ENCODE measurements around the gene ZFAND4. TPM values are rescaled to one million over a fixed set of nuclear protein-coding genes. Genes with fewer than 3 reads are reported as not detected.

The ZFAND4 gene
- total RNA-seq, 1 donor: 10.9 TPM

- Histone ChIP-seq H3K79me2 (ENCODE audit: insufficient read depth, low read length) (no peaks in the 10 kb centered on the region), H3K4me2 (ENCODE audit: insufficient read depth, low read length) (no peak overlapping the region), H3K27me3 (ENCODE audit: insufficient read depth, low read length) (no peaks in the 10 kb centered on the region), H3K4me1 (ENCODE audit: insufficient read depth, low read length) (no peaks in the 10 kb centered on the region), H3K36me3 (ENCODE audit: insufficient read depth, low read length) (no peaks in the 10 kb centered on the region), H3K27ac (ENCODE audit: low read depth, low read length) (no peak overlapping the region), H4K20me1 (ENCODE audit: insufficient read depth, low read length) (no peaks in the 10 kb centered on the region), H3K9me3 (ENCODE audit: low read depth, low read length) (no peaks in the 10 kb centered on the region), H2AFZ (ENCODE audit: low read length) (no peak overlapping the region), H3K4me3 (ENCODE audit: insufficient read depth, low read length) (no peak overlapping the region)
- TF ChIP-seq CTCF (IDR thresholded peaks at IDR 0.05; ENCODE audit: extremely low read depth, low read depth, low read length): no peak
- DNase-seq (ENCODE audit: insufficient read length, low spot score, missing footprints): peak; percentile 53
These were observed 46.7 kb downstream of the ZFAND4 start for GRCh38 chr10:45625879-45626278.

DNA sequence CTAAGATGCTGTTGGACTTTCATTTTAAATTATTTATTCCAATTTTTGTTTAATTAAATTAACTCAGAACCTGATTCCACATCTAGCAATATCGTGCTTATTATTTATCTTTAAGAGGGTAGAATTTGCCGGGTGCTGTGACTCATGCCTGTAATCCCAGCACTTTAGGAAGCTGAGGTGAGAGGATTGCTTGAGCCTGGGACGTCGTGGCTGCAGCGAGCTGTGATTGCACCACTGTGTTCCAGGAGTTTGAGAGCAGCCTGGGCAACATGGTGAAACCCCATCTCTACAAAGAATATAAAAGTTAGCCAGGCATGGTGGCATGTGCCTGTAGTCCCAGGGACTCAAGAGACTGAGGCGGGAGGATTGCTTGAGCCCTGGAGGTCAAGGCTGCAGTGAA, 47.8 kb downstream of the ZFAND4 start:
- Histone ChIP-seq H3K79me2 (ENCODE audit: insufficient read depth, low read length) (no peaks in the 10 kb centered on the region), H3K36me3 (ENCODE audit: insufficient read depth, low read length) (no peaks in the 10 kb centered on the region), H3K4me3 (ENCODE audit: insufficient read depth, low read length) (no peak overlapping the region), H3K27ac (ENCODE audit: low read depth, low read length) (no peak overlapping the region), H3K9me3 (ENCODE audit: low read depth, low read length) (no peaks in the 10 kb centered on the region), H3K27me3 (ENCODE audit: insufficient read depth, low read length) (no peaks in the 10 kb centered on the region), H3K4me1 (ENCODE audit: insufficient read depth, low read length) (no peaks in the 10 kb centered on the region), H3K4me2 (ENCODE audit: insufficient read depth, low read length) (no peak overlapping the region), H2AFZ (ENCODE audit: low read length) (no peak overlapping the region), H4K20me1 (ENCODE audit: insufficient read depth, low read length) (no peaks in the 10 kb centered on the region)
- no peak for TF ChIP-seq CTCF (IDR thresholded peaks at IDR 0.05; ENCODE audit: extremely low read depth, low read depth, low read length)
- no peak for DNase-seq (ENCODE audit: insufficient read length, low spot score, missing footprints)

GRCh38 chr10:45614869-45615268, 57.7 kb downstream of the ZFAND4 start:
- no peaks in the 10 kb centered on the region for H4K20me1 ChIP-seq (ENCODE audit: insufficient read depth, low read length)
- DNase-seq (ENCODE audit: insufficient read length, low spot score, missing footprints): no peak
- no peak for TF ChIP-seq CTCF (IDR thresholded peaks at IDR 0.05; ENCODE audit: extremely low read depth, low read depth, low read length)
- H3K27me3 ChIP-seq (ENCODE audit: insufficient read depth, low read length): no peaks in the 10 kb centered on the region
- no peak overlapping the region for H2AFZ ChIP-seq (ENCODE audit: low read length)
- no peaks in the 10 kb centered on the region for H3K36me3 ChIP-seq (ENCODE audit: insufficient read depth, low read length)
- no peaks in the 10 kb centered on the region for H3K4me1 ChIP-seq (ENCODE audit: insufficient read depth, low read length)
- H3K9me3 ChIP-seq (ENCODE audit: low read depth, low read length): no peaks in the 10 kb centered on the region
- H3K4me3 ChIP-seq (ENCODE audit: insufficient read depth, low read length): no peak overlapping the region
- no peak overlapping the region for H3K27ac ChIP-seq (ENCODE audit: low read depth, low read length)
- H3K4me2 ChIP-seq (ENCODE audit: insufficient read depth, low read length): no peak overlapping the region
- H3K79me2 ChIP-seq (ENCODE audit: insufficient read depth, low read length): no peaks in the 10 kb centered on the region

DNA sequence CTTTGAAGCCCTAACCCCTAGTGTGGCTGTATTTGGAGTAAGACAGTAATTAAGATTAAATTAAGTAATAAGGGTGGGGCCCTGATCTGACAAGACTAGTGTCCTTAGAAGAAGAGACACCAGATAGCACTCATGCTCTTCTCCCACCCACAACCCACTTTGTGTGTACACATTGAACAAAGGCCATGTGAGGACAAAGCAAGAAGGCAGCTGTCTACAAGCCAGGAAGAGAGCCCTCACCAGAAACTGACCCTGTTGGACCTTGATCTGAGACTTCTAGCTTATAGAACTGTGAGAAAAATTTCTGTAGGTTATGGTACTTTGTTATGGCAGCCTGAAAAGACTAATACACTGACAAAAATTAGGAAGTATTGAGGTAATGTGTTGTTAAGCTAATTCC, 59.8 kb downstream of the ZFAND4 start:
- no peak overlapping the region for H2AFZ ChIP-seq (ENCODE audit: low read length)
- TF ChIP-seq CTCF (IDR thresholded peaks at IDR 0.05; ENCODE audit: extremely low read depth, low read depth, low read length): no peak
- H3K4me1 ChIP-seq (ENCODE audit: insufficient read depth, low read length): no peaks in the 10 kb centered on the region
- H3K4me2 ChIP-seq (ENCODE audit: insufficient read depth, low read length): no peak overlapping the region
- no peaks in the 10 kb centered on the region for H3K79me2 ChIP-seq (ENCODE audit: insufficient read depth, low read length)
- no peak for DNase-seq (ENCODE audit: insufficient read length, low spot score, missing footprints)
- no peak overlapping the region for H3K27ac ChIP-seq (ENCODE audit: low read depth, low read length)
- H3K4me3 ChIP-seq (ENCODE audit: insufficient read depth, low read length): no peak overlapping the region
- H3K36me3 ChIP-seq (ENCODE audit: insufficient read depth, low read length): no peaks in the 10 kb centered on the region
- no peaks in the 10 kb centered on the region for H4K20me1 ChIP-seq (ENCODE audit: insufficient read depth, low read length)
- no peaks in the 10 kb centered on the region for H3K27me3 ChIP-seq (ENCODE audit: insufficient read depth, low read length)
- H3K9me3 ChIP-seq (ENCODE audit: low read depth, low read length): no peaks in the 10 kb centered on the region

All from osteoblast (primary cell).